GM18909 (cell line): ENCODE measurements around the gene MET.
"Not testable (repeated sequence)": the region's sequence is repeated elsewhere in the genome, so short reads cannot be mapped to it uniquely, and the experiment has no call there.

Source experiments
- ATAC-seq: cut with Tn5 transposase; IDR thresholded peaks from one replicate; pipeline ENCODE4 v1.9.1; 2021; ENCODE audit warnings: mild to moderate bottlenecking; ENCODE audit not compliant: unreplicated experiment, poor library complexity

Gene MET

GRCh38 chr7:116741625-116742316 lies 69.8 kb downstream of the MET start:
- ATAC-seq = no peak

- ATAC-seq = no peak
These were observed 70.6 kb downstream of the MET start for GRCh38 chr7:116742641-116743040.

GRCh38 chr7:116743835-116744234 lies 71.8 kb downstream of the MET start:
- not testable (repeated sequence) for ATAC-seq

- not testable (repeated sequence) for ATAC-seq
These were observed 74.4 kb downstream of the MET start for GRCh38 chr7:116746388-116746787.

- not testable (repeated sequence) for ATAC-seq
These were observed 79.1 kb downstream of the MET start for GRCh38 chr7:116751070-116751469.

- ATAC-seq = no peak
These were observed 80.5 kb downstream of the MET start for GRCh38 chr7:116752305-116753074.

GRCh38 chr7:116753130-116753529 lies 81.1 kb downstream of the MET start:
- ATAC-seq = no peak

- ATAC-seq = no peak
These were observed 82.2 kb downstream of the MET start for GRCh38 chr7:116754186-116754585.

- no peak for ATAC-seq
These were observed 85.3 kb downstream of the MET start for GRCh38 chr7:116757283-116757682.

GRCh38 chr7:116759642-116760041 lies 87.6 kb downstream of the MET start:
- ATAC-seq = not testable (repeated sequence)

- no peak for ATAC-seq
These were observed 91.0 kb downstream of the MET start for GRCh38 chr7:116762971-116763370.

GRCh38 chr7:116763647-116764046 lies 91.7 kb downstream of the MET start:
- ATAC-seq = no peak

GRCh38 chr7:116766881-116767280 lies 94.9 kb downstream of the MET start:
- no peak for ATAC-seq

GRCh38 chr7:116769546-116769945 lies 97.5 kb downstream of the MET start:
- no peak for ATAC-seq

- ATAC-seq = no peak
These were observed 98.9 kb downstream of the MET start for GRCh38 chr7:116770941-116771340.

GRCh38 chr7:116771640-116772039 lies 99.6 kb downstream of the MET start:
- ATAC-seq = no peak

- ATAC-seq = no peak
These were observed 100.4 kb downstream of the MET start for GRCh38 chr7:116772423-116772863.

GRCh38 chr7:116772926-116773749 lies 101.1 kb downstream of the MET start:
- ATAC-seq = no peak

- ATAC-seq = no peak
These were observed 104.0 kb downstream of the MET start for GRCh38 chr7:116776046-116776445.

GRCh38 chr7:116776610-116777289 lies 104.8 kb downstream of the MET start:
- ATAC-seq = peak; percentile 81
